GM19328 (cell line): ENCODE data around the gene WNT4.

Experiments
- ATAC-seq: cut with Tn5 transposase; IDR thresholded peaks from one replicate; pipeline ENCODE4 v1.9.1; 2021; ENCODE audit warnings: mild to moderate bottlenecking, moderate library complexity; ENCODE audit not compliant: unreplicated experiment

The WNT4 gene

DNA sequence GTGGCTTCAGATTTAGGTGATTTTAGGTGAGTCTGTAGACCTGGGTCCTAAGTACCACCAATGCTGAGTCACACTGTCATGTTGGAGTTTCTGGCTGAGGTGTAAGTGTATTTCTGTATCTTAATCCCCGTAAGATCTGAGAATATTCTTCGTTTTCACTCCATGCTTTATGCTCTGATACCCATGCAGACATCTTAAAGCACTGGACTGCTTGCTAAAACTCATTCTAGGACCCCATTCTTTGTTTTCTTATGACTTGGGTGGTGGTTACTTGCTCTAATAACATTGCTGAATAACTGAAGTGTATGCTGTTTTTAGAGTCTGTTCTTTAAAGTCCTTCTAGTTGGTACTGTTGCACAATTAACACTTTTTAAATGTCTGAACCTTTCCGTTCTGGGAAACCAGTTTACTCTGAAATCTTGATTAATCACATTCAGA is 53.7 kb downstream of the WNT4 start:
- ATAC-seq: no peak

DNA sequence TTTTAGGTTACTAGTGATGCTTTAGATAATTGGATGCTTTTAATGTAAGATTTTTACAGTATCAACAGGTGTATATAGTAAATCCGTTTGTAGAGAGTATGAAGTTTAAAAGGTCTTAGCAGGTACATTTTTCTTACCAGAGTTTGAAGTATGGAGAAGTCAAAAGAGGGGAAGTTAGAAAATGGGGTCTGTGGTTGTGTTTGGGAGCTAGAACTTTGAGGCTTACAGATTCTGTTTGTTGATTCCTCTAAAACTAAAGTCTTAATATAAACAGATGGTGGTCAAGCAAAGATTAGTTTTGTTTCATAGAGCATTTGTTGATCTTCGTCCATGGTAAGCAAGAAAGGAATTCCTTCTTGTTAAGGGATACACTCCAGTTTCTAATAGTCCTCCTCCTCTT is 54.6 kb downstream of the WNT4 start:
- no peak for ATAC-seq

DNA sequence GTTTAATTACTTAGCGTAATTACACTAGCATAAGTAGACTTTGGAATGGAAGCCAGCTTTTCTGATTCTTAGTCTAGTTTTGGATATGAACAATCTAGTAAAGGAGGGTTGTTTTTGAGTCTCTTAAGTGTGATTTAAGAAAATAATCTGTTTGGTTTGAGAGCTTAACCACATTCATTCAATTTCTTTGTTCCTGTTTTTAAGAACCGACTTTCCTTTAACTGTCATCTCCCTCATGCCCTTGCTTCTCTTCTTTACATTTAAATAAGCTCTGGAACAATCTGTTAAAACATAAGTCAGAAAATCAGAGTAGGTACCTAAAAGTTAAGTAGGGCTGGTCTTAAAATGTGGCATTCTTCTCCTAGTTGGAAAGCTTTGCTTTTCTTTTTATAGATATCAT is 62.7 kb downstream of the WNT4 start:
- ATAC-seq: no peak

DNA sequence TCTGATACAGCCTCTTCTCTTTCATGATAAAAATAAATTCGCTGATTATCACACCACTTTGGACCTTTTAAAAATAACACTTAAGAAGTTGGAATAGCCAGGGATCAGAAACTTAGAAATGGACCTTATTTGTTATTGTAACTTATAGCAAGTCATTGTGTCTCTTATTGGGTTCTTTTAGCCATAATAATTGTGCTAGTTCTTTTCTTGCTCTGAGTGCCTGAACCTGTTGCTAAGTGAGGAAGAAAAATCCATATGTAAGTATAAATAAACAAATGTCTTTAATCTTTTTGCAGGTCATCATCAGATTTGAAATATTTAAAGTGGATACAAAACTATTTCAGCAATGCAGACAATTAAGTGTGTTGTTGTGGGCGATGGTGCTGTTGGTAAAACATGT is 64.8 kb downstream of the WNT4 start:
- no peak for ATAC-seq

DNA sequence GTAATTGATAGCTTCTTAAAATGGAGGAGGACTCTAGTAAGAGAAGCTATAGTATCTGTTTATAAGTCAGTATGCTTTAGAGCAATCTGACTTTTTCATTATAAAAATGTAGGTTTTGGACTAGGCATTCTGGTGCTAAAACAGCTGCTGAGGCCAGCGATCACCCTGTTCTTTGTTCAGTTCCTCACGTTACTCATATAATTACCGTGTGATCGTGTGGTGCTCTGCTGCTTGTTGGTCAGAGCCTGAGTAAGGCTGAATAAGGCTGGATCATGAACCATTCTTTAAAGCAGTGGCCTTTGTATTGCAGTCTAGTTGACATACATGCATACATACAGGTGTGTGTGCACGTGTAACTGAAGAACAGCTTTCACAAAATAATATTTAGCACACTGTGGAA is 65.2 kb downstream of the WNT4 start:
- no peak for ATAC-seq

DNA sequence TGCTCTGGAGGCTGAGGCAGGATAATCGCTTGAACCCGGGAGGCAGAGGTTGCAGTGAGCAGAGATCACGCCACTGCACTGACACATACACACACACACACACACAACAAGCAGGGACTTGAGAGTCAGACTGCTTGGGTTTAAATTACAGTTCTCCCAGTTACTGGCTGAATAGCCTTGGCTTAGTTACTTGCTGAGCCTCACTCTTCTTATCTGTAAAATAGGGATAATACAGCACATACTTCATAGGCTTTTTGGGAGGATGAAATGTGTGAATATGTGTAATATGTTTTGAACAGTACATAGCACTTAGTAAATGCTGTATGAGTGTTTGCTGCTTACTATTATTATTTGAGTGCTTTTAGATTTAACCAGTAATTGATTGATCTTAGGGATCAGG is 66.6 kb downstream of the WNT4 start:
- no peak for ATAC-seq

DNA sequence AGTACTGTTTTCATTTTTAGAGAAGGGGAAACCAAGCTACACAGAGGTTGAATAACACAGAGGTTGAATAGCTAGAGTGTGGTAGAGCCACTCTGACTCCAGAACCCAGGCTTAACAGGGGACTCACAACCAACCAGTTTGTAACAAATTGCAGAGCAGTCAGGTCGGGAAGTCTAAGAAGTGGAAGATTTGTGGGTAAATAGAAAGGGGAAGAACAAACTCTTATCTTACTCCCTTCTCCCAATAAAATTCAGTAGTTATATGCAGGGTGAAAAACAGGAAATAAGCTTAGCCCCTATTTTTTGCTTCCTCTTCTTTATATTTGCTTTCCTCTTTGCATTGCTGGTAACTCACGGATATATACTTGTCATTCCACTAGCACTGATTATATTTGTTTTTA is 67.2 kb downstream of the WNT4 start:
- ATAC-seq: no peak

DNA sequence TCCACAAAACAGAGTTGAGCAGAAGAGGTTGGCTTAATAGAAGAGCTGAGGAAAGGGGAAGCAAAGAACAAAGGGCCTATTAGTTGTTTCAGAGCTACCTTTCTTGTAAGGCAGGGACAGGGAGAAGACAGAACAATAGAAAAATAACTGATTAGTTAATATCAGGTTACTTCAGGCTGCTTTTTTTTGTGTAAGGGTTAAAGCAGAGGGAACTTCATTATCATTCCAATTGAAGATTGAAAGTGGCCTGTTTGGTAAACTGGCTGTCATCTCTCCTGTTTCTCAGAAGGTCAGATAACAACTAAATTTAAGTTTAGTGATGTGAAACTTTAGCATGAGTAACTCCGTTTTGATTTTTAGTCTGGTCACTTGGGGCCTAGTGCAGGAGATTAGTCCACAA is 68.1 kb downstream of the WNT4 start:
- no peak for ATAC-seq

DNA sequence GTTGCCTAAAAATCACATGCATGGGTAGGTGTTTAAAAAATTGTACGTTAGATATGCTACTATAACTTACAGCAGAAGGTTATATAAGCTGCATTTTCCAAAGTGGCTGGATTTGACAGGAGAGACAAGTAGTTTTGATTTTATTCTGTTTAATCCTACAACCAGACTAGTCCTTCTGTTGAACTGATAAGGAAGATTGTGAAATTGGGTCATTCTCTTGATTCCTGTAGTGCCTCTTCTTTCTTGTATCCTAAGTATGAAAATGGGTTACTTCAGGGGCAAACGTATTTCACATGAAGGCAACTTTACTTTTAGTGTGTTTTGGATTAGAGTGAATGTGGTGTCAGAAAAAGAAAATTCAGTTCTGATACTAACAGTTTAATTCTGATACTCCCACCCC is 71.4 kb downstream of the WNT4 start:
- ATAC-seq: no peak
